ENCODE data around the gene DNASE2B. TPM values are rescaled to one million over a fixed set of nuclear protein-coding genes. Genes with fewer than 3 reads are reported as not detected.
A peak's percentile ranks its signal among the peaks of the same experiment; 100 is the strongest.

DNASE2B gene
- total and polyA plus RNA-seq, 10 donors = 0.13 to 4.6 (median 0.50) TPM; not detected in 2

GRCh38 chr1:84415396-84415795 lies 17.1 kb downstream of the DNASE2B start:
- Histone ChIP-seq H3K27ac (no peak overlapping the region), H3K4me1 (no peaks in the 10 kb centered on the region), H3K36me3 (no peaks in the 10 kb centered on the region), H3K4me3 (no peak overlapping the region), H3K27me3 (replicated peaks in 1 of 7) (no peaks in the 10 kb centered on the region), H3K9me3 (no peaks in the 10 kb centered on the region)
- DNase-seq = no peak
- TF ChIP-seq POLR2AphosphoS5 (IDR thresholded peaks at IDR 0.05) (no peak), CTCF (IDR thresholded peaks at IDR 0.05 in 8 of 11, conservative IDR thresholded peaks at IDR 0.05 in 3 of 11) (no peak), POLR2A (IDR thresholded peaks at IDR 0.05) (no peak)
- 69 to 85% (median 83%) methylated on average over 2 of the region's 2 CpGs for WGBS, 5 donors
- intact Hi-C loops (cut with DNase I; ENCODE audit: low total_unique reads) = no loop called here

- Histone ChIP-seq H3K27me3 (replicated peaks in 1 of 7) (no peaks in the 10 kb centered on the region), H3K4me3 (no peak overlapping the region), H3K4me1 (peaks cover 0 to 8% (median 2%) of the 10 kb centered on the region in 6 donors), H3K27ac (no peak overlapping the region), H3K9me3 (no peaks in the 10 kb centered on the region), H3K36me3 (no peaks in the 10 kb centered on the region)
- intact Hi-C loops (cut with DNase I; ENCODE audit: low total_unique reads) = no loop called here
- DNase-seq = no peak
- TF ChIP-seq POLR2A (IDR thresholded peaks at IDR 0.05) = no peak
- TF ChIP-seq POLR2AphosphoS5 (IDR thresholded peaks at IDR 0.05) = no peak
- no peak for TF ChIP-seq CTCF (IDR thresholded peaks at IDR 0.05 in 8 of 11, conservative IDR thresholded peaks at IDR 0.05 in 3 of 11)
Observed at GRCh38 chr1:84422909-84423308, 24.6 kb downstream of the DNASE2B start.

- WGBS, 5 donors = 79 to 92% (median 85%) methylated on average over 6 of the region's 6 CpGs
- no peak overlapping the region for H3K4me3 ChIP-seq
- TF ChIP-seq POLR2AphosphoS5 (IDR thresholded peaks at IDR 0.05) (no peak), CTCF (IDR thresholded peaks at IDR 0.05 in 8 of 11, conservative IDR thresholded peaks at IDR 0.05 in 3 of 11) (no peak), POLR2A (IDR thresholded peaks at IDR 0.05) (no peak)
- H3K9me3 ChIP-seq = peaks cover 0 to 6% (median 4%) of the 10 kb centered on the region in 8 donors
- H3K27me3 ChIP-seq (replicated peaks in 1 of 7) = no peaks in the 10 kb centered on the region
- peaks cover 0 to 8% (median 2%) of the 10 kb centered on the region in 6 donors for H3K4me1 ChIP-seq
- no peaks in the 10 kb centered on the region for H3K36me3 ChIP-seq
- H3K27ac ChIP-seq = no peak overlapping the region
- DNase-seq = no peak
- intact Hi-C loops (cut with DNase I; ENCODE audit: low total_unique reads) = no loop called here
Observed at GRCh38 chr1:84424513-84425149, 26.3 kb downstream of the DNASE2B start.

GRCh38 chr1:84425150-84425896 lies 27.0 kb downstream of the DNASE2B start:
- Histone ChIP-seq H3K4me1 (peaks cover 0 to 8% (median 2%) of the 10 kb centered on the region in 6 donors), H3K9me3 (peaks cover 0 to 13% (median 10%) of the 10 kb centered on the region in 8 donors), H3K27ac (peak overlapping the region in 1 of 8 donors; percentile 9), H3K36me3 (no peaks in the 10 kb centered on the region), H3K4me3 (no peak overlapping the region), H3K27me3 (replicated peaks in 1 of 7) (no peaks in the 10 kb centered on the region)
- TF ChIP-seq CTCF (IDR thresholded peaks at IDR 0.05 in 8 of 11, conservative IDR thresholded peaks at IDR 0.05 in 3 of 11) (no peak), POLR2AphosphoS5 (IDR thresholded peaks at IDR 0.05) (no peak), POLR2A (IDR thresholded peaks at IDR 0.05) (no peak)
- intact Hi-C loops (cut with DNase I; ENCODE audit: low total_unique reads) = no loop called here
- 37 to 49% (median 41%) methylated on average over 5 of the region's 5 CpGs for WGBS, 5 donors
- no peak for DNase-seq
